Muscle of leg (tissue), 11 donors: ENCODE measurements around the gene TOMM20. TPM values are rescaled to one million over a fixed set of nuclear protein-coding genes. Genes with fewer than 3 reads are reported as not detected.

Experiments used
- DNase-seq: peaks from one replicate; pipeline ENCODE4 v3.0.0; 2013
- H3K27ac ChIP-seq: one replicate; pipeline ENCODE4 v1.5.1; 2013; ENCODE audit warnings: mild to moderate bottlenecking, low read length, control low read depth
- H3K27me3 ChIP-seq: one replicate; pipeline ENCODE4 v1.6.1; 2013; ENCODE audit warnings: low read length; ENCODE audit not compliant: control insufficient read depth, insufficient read depth
- H3K36me3 ChIP-seq: one replicate; pipeline ENCODE4 v1.6.1; 2013; ENCODE audit warnings: low read length; ENCODE audit not compliant: control insufficient read depth, insufficient read depth
- H3K4me1 ChIP-seq: one replicate; pipeline ENCODE4 v1.6.1; 2013; ENCODE audit warnings: low read length; ENCODE audit not compliant: control insufficient read depth, insufficient read depth
- H3K4me3 ChIP-seq: one replicate; pipeline ENCODE4 v1.5.1; 2013; ENCODE audit warnings: low read length, control low read depth
- H3K9me3 ChIP-seq: replicated peaks from 2 replicates; pipeline ENCODE4 v1.6.1; 2013; ENCODE audit warnings: low read depth, low read length; ENCODE audit not compliant: control insufficient read depth
- WGBS: methylation state at CpG from one replicate; pipeline ENCODE4 v1.1.5; 2013; ENCODE audit warnings: missing lambda C conversion rate; ENCODE audit not compliant: insufficient coverage; 5-methylcytosine and 5-hydroxymethylcytosine counted together
- polyA plus RNA-seq, 8 donors: library from polyadenylated mRNA; unstranded; fragments of 120-200 nt; gene quantifications; one replicate each; pipeline versions ENCODE4 v1.2.1 to v1.2.3, GENCODE V29; 2013; ENCODE audit warnings: inconsistent platforms in 1 of 8, low replicate concordance in 1 of 8; ENCODE audit not compliant: insufficient read length in 8 of 8, insufficient read depth in 1 of 8
- total RNA-seq: library from RNA; stranded (reverse); fragments of 120-200 nt; gene quantifications from one replicate; pipeline ENCODE4 v1.2.4, GENCODE V29; 2013

TOMM20 gene
- total and polyA plus RNA-seq, 9 donors: 83.3 to 165 (median 153) TPM

GRCh38 chr1:235068158-235069121, 60.2 kb downstream of the TOMM20 start:
- Histone ChIP-seq H3K4me3 (no peak overlapping the region), H3K4me1 (peaks cover 43% of the 10 kb centered on the region), H3K36me3 (no peaks in the 10 kb centered on the region), H3K9me3 (no peaks in the 10 kb centered on the region), H3K27me3 (no peaks in the 10 kb centered on the region), H3K27ac (peak overlapping the region; percentile 83)
- DNase-seq: no peak
- 69% methylated on average over 12 of the region's 19 CpGs for WGBS

- WGBS: 48% methylated on average over 9 of the region's 12 CpGs
- Histone ChIP-seq H3K36me3 (no peaks in the 10 kb centered on the region), H3K4me1 (peaks cover 45% of the 10 kb centered on the region), H3K27me3 (no peaks in the 10 kb centered on the region), H3K27ac (peak overlapping the region; percentile 83), H3K9me3 (no peaks in the 10 kb centered on the region), H3K4me3 (no peak overlapping the region)
- DNase-seq: peak; percentile 80
These were observed 61.1 kb downstream of the TOMM20 start for GRCh38 chr1:235067396-235068157.

DNA sequence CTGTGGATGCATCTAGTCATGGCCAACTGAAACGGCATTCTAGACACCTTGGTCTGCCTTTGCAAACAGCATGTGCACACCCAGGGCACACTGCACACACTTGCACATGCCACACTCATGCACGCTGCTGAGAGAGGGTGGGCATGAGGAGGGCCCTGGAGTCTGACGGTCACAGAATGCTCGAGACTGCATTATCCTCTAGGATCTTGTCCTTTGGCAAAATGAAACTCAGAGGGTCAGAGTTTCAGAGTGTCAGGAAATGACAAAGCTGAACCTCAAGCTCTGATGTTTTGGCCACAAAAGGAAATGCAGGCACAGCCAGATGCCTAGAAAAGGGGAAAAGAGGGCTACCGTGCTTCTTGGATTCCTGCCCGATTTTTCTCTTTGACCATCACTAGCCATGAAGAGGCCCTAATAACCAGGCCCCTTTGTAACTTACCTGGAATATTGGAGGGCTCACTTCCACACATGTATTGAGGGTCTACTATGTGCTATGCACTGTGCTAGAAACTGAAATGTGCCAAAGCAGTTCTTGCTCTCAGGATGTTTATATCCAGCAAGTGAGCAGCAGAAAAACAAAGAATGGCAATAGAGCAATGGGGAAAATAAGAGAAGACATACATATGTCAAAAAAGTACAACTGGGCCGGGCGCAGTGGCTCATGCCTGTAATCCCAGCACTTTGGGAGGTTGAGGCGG, 65.4 kb downstream of the TOMM20 start:
- H3K27ac ChIP-seq: no peak overlapping the region
- WGBS: 74% methylated on average over 4 of the region's 9 CpGs

DNA sequence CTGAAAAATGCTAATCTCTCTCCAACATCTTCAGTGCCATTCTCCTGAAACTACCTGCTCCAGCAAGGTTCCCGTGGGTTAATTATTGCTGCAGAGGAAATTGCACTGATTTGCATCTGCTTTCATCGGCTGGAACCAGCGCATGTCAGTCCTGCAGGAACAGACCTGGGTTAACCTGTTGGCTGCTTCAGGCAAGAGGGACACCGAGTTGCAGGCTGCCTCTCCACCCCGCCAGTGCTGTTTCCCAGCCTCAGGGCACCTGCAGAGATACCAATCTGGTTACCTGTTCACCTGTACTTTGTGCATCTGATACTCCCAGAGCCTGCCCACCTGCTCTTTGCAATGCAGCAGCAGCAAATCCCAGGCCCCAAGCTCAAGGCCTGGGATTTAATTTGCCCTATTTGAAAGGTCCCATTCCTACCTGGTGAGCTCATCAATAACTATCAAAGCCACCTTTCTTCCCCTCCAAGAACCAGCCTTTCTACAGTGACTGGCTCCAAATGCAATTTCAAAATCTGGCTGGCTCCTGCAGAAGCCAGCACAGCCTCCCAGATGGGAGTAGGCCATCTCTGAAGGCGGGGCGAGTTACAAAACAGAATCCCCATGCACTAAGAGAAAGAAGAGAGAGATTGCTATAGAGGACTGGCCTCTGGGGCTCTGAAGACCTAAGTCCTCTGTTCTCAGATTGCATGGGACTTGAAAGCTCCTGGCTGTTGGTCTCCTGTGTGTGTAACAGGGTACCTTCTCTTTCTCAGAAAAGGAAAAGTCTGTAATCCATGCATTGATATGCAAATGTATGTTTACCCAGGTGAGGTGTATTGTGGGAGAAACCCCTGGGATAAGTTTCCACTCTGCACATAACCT, 67.8 kb downstream of the TOMM20 start:
- WGBS: 52% methylated on average over 7 of the region's 7 CpGs
- Histone ChIP-seq H3K9me3 (no peaks in the 10 kb centered on the region), H3K4me3 (no peak overlapping the region), H3K36me3 (no peaks in the 10 kb centered on the region), H3K4me1 (peaks cover 17% of the 10 kb centered on the region), H3K27me3 (no peaks in the 10 kb centered on the region), H3K27ac (no peak overlapping the region)
- peak; percentile 33 for DNase-seq

More for the DNA sequence above, 65.4 kb downstream of the TOMM20 start:
- no peak for DNase-seq
- Histone ChIP-seq H3K9me3 (no peaks in the 10 kb centered on the region), H3K4me3 (no peak overlapping the region), H3K4me1 (peaks cover 32% of the 10 kb centered on the region), H3K36me3 (no peaks in the 10 kb centered on the region), H3K27me3 (no peaks in the 10 kb centered on the region)

Other genes with a start within 250 kb of the TOMM20 start
- 69.6 TPM for gene RBM34, start 32.4 kb upstream of the TOMM20 start, total RNA-seq
- gene RBM34, start 32.4 kb upstream of the TOMM20 start, polyA plus RNA-seq: 10 to 100 TPM; 50.2 to 63.0 (median 57.1) TPM
- 22.5 TPM for gene ARID4B, start 199.3 kb upstream of the TOMM20 start, total RNA-seq
- 10 to 100 TPM; 15.2 to 26.5 (median 20.8) TPM for gene ARID4B, start 199.3 kb upstream of the TOMM20 start, polyA plus RNA-seq
- 30.3 TPM for gene GGPS1, start 199.7 kb upstream of the TOMM20 start, total RNA-seq
- 10 to 100 TPM; 29.4 to 41.3 (median 35.0) TPM for gene GGPS1, start 199.7 kb upstream of the TOMM20 start, polyA plus RNA-seq
- gene TBCE, start 238.6 kb upstream of the TOMM20 start, total RNA-seq: 24.9 TPM
- 10 to 100 TPM; 32.9 to 50.0 (median 40.7) TPM for gene TBCE, start 238.6 kb upstream of the TOMM20 start, polyA plus RNA-seq